Heart right ventricle (tissue), 16 donors: ENCODE results near the gene TRERF1. TPM values are rescaled to one million over a fixed set of nuclear protein-coding genes. Genes with fewer than 3 reads are reported as not detected.

ENCODE experiments used
- ATAC-seq, 8 donors: fragments of 200-7000 bp; cut with Tn5 transposase; one replicate each; pipeline ENCODE4 v1.9.1; 2020; ENCODE audit warnings: mild to moderate bottlenecking in 8 of 8, moderate library complexity in 8 of 8, moderate number of reproducible peaks in 1 of 8
- DNase-seq, 2 donors: peaks; one replicate each; pipeline ENCODE4 v3.0.0-alpha.2; 2020
- H3K27ac ChIP-seq, 10 donors: fragments of 200-600 bp; sonication (generic) in 2 of 10; one replicate each; pipeline versions ENCODE4 v1.5.0 to v1.8.0; 2020 to 2022; ENCODE audit warnings: mild to moderate bottlenecking in 3 of 10
- H3K27me3 ChIP-seq, 7 donors: fragments of 200-600 bp; one replicate each; pipeline ENCODE4 v1.8.0; 2021 to 2022; ENCODE audit warnings: mild to moderate bottlenecking in 2 of 7
- H3K36me3 ChIP-seq, 9 donors: fragments of 200-600 bp; sonication (generic) in 1 of 9; one replicate each; pipeline versions ENCODE4 v1.5.0 to v1.8.0; 2020 to 2022; ENCODE audit warnings: mild to moderate bottlenecking in 2 of 9
- H3K4me1 ChIP-seq, 9 donors: fragments of 200-600 bp; sonication (generic) in 1 of 9; one replicate each; pipeline versions ENCODE4 v1.5.0 to v1.8.0; 2020 to 2022; ENCODE audit warnings: mild to moderate bottlenecking in 4 of 9
- H3K4me3 ChIP-seq, 10 donors: fragments of 200-600 bp; sonication (generic) in 2 of 10; one replicate each; pipeline versions ENCODE4 v1.5.0 to v1.8.0; 2020 to 2022; ENCODE audit warnings: mild to moderate bottlenecking in 7 of 10, moderate library complexity in 2 of 10
- H3K9me3 ChIP-seq, 11 donors: fragments of 200-600 bp in 10 of 11; sonication (generic) in 2 of 11; one replicate each; pipeline versions ENCODE4 v1.5.0 to v1.8.0; 2013 to 2022; ENCODE audit warnings: mild to moderate bottlenecking in 2 of 11, control low read depth in 1 of 11, moderate library complexity in 1 of 11
- WGBS, 2 donors: extraction: QIAGEN DNeasy Blood & Tissue Kit; methylation state at CpG; one replicate each; pipeline ENCODE4 v1.1.7; 2013; ENCODE audit warnings: inconsistent platforms in 1 of 2; 5-methylcytosine and 5-hydroxymethylcytosine counted together
- intact Hi-C, 10 donors: fragments of 100-400 bp; cut with DNase I; formaldehyde crosslinking; loops; one replicate each; pipeline versions ENCODE4 v1.11.1 to v1.14.2; 2022
- polyA plus RNA-seq, 2 donors: library from polyadenylated mRNA; stranded (reverse); fragments of 200-250 nt; gene quantifications; one replicate each; pipeline ENCODE4 v1.2.3, GENCODE V29; 2013
- total RNA-seq, 10 donors: library from RNA; stranded (reverse); fragmentation: NEBNext Ultra II Directional in 3 of 10; extraction: Animal tissue kit (Norgen Biotek cat#: 25700) in 3 of 10; gene quantifications; one replicate each; pipeline versions ENCODE4 v1.2.1 to v1.2.4, GENCODE V29; 2021 to 2023
- TF ChIP-seq, protein P1 (sequence below), 9 donors: fragments of 200-600 bp; sonication (generic) in 2 of 9; IDR thresholded peaks; one replicate each; pipeline versions ENCODE4 v1.5.0 to v1.8.0; 2021 to 2022; ENCODE audit warnings: antibody characterized with exemption in 9 of 9, mild to moderate bottlenecking in 5 of 9, moderate library complexity in 1 of 9
- donor health status: Arrhythmogenic right ventricular cardiomyopathy.
- donor health status: ischemic (EF 13 %, LVEDD 7.1; RV severe dilation, severe dysfunction).
- donor health status: healthy with polysubstance abuse.
- donor health status: DM: no; HTN: yes; CAD: no.
- donor health status: DM: no; HTN: no; CAD: no.
- donor health status: ischemic (EF 25% LVEDD 6.9; RV normal size, moderate dysfunction).
- donor health status: ischemic (EF 25% LVEDD 5.7; RV mildly dilated, moderate dysfunction).
- donor health status: healthy.
- donor health status: DM: yes; HTN: yes; CAD: no.
- donor health status: Ischemic cardiomyopathy.
- donor health status: ischemic (EF 35%, LVEDD 5.7; RV mildly dilated, moderate dysfunction).
- donor health status: nonischemic (EF 11% LVEDD 7.7; RV severe dilation, severe dysfunction).
- donor health status: DM: yes; HTN: yes; CAD: no.
- donor health status: PGD.
- donor health status: ischemic (EF 29% LVEDD 5.4; RV normal size, mild dysfunction).
- donor health status: nonischemic (EF 23%, LVEDD 6.1; RV moderate dilation, normal function).

The TRERF1 gene
- total and polyA plus RNA-seq, 12 donors = 0.75 to 2.8 (median 1.6) TPM

GRCh38 chr6:42184475-42184874 is 267.3 kb downstream of the TRERF1 start:
- H3K4me3 ChIP-seq = no peak overlapping the region
- no peak for ATAC-seq
- 87 to 91% methylated on average over 4 of the region's 4 CpGs for WGBS, 2 donors
- peaks cover 0 to 10% (median 0%) of the 10 kb centered on the region in 9 donors for H3K4me1 ChIP-seq
- H3K9me3 ChIP-seq = no peaks in the 10 kb centered on the region
- DNase-seq = no peak
- TF ChIP-seq, protein P1, sequence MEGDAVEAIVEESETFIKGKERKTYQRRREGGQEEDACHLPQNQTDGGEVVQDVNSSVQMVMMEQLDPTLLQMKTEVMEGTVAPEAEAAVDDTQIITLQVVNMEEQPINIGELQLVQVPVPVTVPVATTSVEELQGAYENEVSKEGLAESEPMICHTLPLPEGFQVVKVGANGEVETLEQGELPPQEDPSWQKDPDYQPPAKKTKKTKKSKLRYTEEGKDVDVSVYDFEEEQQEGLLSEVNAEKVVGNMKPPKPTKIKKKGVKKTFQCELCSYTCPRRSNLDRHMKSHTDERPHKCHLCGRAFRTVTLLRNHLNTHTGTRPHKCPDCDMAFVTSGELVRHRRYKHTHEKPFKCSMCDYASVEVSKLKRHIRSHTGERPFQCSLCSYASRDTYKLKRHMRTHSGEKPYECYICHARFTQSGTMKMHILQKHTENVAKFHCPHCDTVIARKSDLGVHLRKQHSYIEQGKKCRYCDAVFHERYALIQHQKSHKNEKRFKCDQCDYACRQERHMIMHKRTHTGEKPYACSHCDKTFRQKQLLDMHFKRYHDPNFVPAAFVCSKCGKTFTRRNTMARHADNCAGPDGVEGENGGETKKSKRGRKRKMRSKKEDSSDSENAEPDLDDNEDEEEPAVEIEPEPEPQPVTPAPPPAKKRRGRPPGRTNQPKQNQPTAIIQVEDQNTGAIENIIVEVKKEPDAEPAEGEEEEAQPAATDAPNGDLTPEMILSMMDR (IDR thresholded peaks at IDR 0.05) = no peak
- H3K27me3 ChIP-seq = peaks cover 0 to 2% (median 0%) of the 10 kb centered on the region in 7 donors
- intact Hi-C loops = no loop called here
- H3K36me3 ChIP-seq = peaks cover 0 to under 1% (median 0%) of the 10 kb centered on the region in 9 donors
- H3K27ac ChIP-seq = no peak overlapping the region

DNA sequence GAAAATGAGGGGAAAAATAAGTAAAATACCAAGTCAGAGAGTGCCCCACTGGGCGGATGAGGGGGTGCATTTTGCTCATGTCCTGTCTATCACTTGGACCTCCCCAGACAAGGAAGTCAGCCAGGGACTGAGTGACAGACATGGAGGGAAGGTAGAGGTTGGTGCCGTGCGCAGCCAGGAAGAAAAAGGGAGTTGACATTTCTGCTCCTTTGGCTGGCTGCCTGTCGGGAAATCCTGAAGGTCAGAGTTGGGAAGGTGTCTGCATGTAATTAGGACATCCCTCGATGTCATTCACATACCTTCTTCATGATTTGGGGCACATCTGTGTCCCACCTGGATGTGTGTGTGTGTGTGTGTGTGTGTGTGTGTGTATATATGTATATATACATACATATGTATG is 269.6 kb downstream of the TRERF1 start:
- no peak overlapping the region for H3K27ac ChIP-seq
- H3K27me3 ChIP-seq = peaks cover 0 to 21% (median 11%) of the 10 kb centered on the region in 7 donors
- no peak for ATAC-seq
- no peaks in the 10 kb centered on the region for H3K9me3 ChIP-seq
- H3K36me3 ChIP-seq = no peaks in the 10 kb centered on the region
- DNase-seq = no peak
- H3K4me3 ChIP-seq = no peak overlapping the region
- intact Hi-C loops = no loop called here
- H3K4me1 ChIP-seq = peaks cover 0 to 10% (median 0%) of the 10 kb centered on the region in 9 donors
- 54 to 74% methylated on average over 5 of the region's 5 CpGs for WGBS, 2 donors
- TF ChIP-seq, protein P1 (IDR thresholded peaks at IDR 0.05) = no peak

GRCh38 chr6:42179945-42180313 is 271.8 kb downstream of the TRERF1 start:
- Histone ChIP-seq H3K27ac (no peak overlapping the region), H3K4me3 (no peak overlapping the region), H3K27me3 (peaks cover 0 to 21% (median 11%) of the 10 kb centered on the region in 7 donors), H3K4me1 (peaks cover 0 to 6% (median 0%) of the 10 kb centered on the region in 9 donors), H3K9me3 (no peaks in the 10 kb centered on the region), H3K36me3 (no peaks in the 10 kb centered on the region)
- ATAC-seq (no peak), DNase-seq (no peak)
- WGBS, 2 donors = 79% methylated on average over 3 of the region's 3 CpGs
- TF ChIP-seq, protein P1 (IDR thresholded peaks at IDR 0.05) = no peak
- intact Hi-C loops = loop anchor here in 1 of 10 donors (10.0 kb wide), 1 partner anchor 405 kb away; the partner anchor contains the start of gene FRS3

DNA sequence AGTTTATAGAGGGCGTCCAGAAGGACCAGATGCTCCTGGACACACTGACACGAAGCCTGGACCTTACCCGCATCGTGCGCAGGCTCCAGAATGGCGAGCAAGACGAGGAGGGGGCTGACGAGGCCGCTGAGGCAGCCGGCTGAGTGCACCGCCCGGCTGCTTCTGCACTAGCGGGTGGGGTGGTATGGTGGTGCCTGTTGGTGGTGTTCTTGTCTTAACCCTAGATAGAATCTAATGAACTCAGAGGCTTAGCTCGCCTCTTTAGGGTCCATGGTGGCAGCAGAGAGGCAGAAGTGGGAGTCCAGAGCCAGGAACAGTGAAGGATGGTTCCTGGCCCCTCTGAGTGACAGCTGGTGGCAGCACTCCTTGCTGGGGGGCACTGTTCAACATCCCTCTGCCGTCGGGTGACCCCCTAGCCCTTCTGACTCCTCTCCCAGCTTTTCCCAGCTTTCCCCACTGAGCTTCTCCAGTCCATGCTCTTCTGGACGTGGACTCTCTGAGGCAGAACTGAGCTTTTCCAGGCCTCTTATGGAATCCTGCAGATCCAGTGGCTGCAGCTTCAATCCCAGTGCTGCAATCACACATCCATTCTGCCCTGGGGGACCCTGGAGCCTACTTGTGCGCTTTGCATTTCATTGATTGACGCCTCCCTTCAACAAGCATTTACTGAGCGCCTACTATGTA is 272.3 kb downstream of the TRERF1 start:
- no peaks in the 10 kb centered on the region for H3K9me3 ChIP-seq
- TF ChIP-seq, protein P1 (IDR thresholded peaks at IDR 0.05) = no peak
- peaks cover 0 to 21% (median 11%) of the 10 kb centered on the region in 7 donors for H3K27me3 ChIP-seq
- H3K4me1 ChIP-seq = peaks cover 0 to 6% (median 0%) of the 10 kb centered on the region in 9 donors
- WGBS, 2 donors = 83 to 92% methylated on average over 20 of the region's 20 CpGs
- DNase-seq (no peak), ATAC-seq (peak in 1 of 8 donors; percentile 32)
- no peak overlapping the region for H3K4me3 ChIP-seq
- H3K27ac ChIP-seq = no peak overlapping the region
- no peaks in the 10 kb centered on the region for H3K36me3 ChIP-seq
- intact Hi-C loops = loop anchor here in 1 of 10 donors (10.0 kb wide), 1 partner anchor 405 kb away; the partner anchor contains the start of gene FRS3
